Stimulated activated CD4-positive, alpha-beta T cell treated with anti-CD3 and anti-CD28 coated beads, Interleukin-2, amount 100 ng/mL, for 24 hours (primary cell): ENCODE measurements around the gene PAX8.
"Not testable (repeated sequence)": the region's sequence is repeated elsewhere in the genome, so short reads cannot be mapped to it uniquely, and the experiment has no call there.

Source experiments
- DNase-seq, 2 donors: peaks; one replicate each; pipeline ENCODE4 v3.0.0-alpha.2; 2020

PAX8 gene

GRCh38 chr2:113278742-113279139 lies at the start of gene PAX8:
Gene PAX8 (minus strand): TSS chr2:113278921. CDS start chr2:113278394, 527 bp downstream.
- no peak for DNase-seq

DNA sequence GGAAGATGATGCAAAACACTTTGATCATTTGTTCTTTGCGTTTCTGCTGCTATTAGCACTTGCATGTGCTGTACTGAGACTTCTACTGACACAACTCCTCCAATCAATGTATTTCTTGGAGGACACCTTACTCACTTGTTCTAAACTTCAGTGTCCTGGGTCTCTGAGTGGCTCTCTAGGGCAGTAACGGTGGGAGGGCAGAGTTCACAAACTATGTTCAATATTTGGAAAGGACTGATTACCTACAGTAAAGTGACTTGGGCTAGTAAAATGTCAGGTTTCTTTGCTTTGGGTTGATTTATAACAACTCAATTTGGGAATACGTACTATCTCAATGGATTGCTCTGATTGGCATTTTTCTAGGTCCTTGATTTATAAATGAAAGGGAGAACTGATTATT lies 49.3 kb upstream of the PAX8 start:
- no peak for DNase-seq

DNA sequence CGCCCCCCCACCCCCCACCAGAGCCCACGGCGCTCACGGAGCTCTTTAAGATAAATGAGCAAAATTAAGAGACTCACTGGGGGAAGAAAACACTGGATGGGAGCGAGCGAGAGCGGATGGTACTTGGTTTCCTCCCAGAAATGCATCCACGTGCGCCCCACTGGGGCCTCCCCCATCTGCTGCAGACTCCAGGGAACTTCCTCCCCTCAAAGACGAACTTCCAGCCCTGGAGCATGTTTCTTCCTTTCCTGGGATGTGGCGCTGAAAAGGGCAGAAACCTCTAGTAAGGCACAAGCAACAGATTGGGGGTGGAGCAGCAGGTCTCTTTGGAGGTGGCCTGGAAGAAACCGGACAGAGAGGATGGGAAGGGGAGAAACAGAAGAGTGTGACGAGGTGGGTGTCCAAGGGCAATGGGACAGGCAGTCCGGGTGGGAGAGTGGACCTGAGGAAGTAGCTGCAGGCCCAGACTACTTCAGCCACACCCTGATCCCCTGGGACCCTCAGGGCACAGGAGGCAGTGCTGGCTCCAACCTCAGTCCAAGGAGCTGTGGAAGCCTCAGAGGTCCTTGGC lies 46.5 kb upstream of the PAX8 start:
- DNase-seq, result not testable (repeated sequence)

- peak; percentile 41 to 66 for DNase-seq
These were observed 46.0 kb upstream of the PAX8 start for GRCh38 chr2:113324684-113325160.

DNA sequence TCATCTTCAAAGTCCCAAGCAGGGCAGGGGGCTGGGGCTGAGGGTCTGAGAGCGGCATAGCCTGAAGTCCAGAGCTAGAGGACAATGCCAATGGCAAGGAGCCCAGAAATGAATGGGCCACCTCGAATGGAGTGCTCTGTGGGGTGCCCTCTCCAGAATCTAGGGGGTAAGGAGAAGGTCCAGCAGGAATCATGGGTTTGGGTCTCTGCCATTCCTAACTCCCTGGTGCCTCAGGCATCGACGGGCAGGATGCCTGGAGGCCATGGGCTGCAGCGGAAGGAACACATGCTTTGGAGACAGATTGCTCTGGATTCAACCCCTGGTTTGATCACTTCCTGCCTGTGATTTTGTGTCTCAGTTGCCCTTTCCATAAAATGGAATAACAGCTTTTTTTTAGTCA lies 44.4 kb upstream of the PAX8 start:
- DNase-seq, result not testable (repeated sequence)

GRCh38 chr2:113320106-113320505 lies 41.4 kb upstream of the PAX8 start:
- not testable (repeated sequence) for DNase-seq

DNA sequence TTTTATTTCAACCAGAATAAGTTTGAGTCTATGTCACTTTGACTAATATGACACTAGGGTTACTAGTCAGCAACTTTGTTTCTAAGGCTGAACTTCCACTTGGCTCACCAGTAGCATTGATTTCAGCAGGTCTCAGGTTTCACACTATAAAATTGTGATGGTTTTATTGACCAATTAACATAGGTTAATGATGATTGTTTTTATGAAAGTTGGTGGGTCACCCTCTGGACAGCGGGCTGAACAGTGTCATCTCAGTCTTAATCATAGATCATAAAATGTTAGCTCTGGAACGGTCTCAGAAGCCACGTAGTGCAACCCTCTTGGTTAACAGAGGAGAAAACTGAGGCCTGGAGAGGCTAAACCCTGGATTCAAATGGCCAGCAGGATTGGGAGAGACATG lies 40.2 kb upstream of the PAX8 start:
- not testable (repeated sequence) for DNase-seq

DNA sequence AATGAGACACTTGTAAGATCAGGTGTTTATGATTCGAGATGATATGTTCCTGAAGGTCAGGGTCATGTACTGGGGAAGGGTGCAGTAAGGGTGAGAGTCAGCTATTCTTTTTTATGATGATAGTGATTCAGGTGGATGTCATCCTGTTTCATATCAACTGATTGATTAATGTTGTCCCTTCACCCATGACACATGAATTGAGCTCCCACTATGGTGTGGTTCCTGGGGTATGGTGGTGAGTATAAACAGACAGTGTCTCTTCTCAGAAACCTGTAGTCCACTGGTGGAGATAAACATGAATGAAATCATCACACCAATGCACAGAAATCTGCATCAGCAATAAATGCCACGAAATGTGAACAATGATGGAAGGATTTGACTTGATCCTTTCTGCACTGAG lies 37.4 kb upstream of the PAX8 start:
- DNase-seq, result no peak

DNA sequence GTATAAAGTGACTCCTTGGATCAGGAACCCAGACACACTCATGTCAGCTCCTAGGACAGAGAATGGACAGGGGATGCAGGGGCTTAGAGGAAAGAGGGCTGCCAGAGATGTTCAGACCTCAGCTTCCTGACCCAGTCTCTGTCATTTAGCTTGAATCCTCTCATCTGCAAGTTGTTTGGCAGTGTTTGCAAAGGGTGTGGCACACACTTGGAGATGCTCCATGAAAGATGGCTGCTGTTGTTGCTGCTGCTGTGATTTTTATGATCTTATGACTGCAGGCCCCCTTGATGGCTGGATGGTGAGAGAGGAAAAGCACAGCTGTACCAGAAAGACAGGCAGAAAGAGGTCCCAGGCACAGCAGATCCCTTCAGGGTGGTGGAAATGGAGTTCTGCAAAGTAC lies 35.9 kb upstream of the PAX8 start:
- not testable (repeated sequence) for DNase-seq

GRCh38 chr2:113314176-113314575 lies 35.5 kb upstream of the PAX8 start:
- DNase-seq, result not testable (repeated sequence)

GRCh38 chr2:113311781-113312180 lies 33.1 kb upstream of the PAX8 start:
- DNase-seq, result not testable (repeated sequence)

DNA sequence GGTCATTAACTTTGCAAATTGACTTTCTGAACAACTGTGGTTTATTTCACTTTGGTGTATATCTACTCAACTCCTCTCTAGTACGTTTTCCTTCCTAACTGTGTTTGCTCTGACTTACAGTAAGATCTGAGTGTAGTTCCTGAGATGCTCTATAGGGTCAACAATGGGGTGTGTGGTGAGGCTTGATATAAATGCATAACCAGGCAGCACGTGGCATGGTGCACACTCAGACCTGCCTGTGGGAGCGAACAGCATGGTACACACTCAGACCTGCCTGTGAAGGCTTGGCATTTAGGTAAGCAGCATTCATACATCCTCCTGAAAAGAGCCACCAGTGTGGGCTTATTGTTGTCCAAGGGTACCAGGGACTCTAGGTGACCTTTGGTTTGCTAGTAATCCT lies 32.5 kb upstream of the PAX8 start:
- not testable (repeated sequence) for DNase-seq

DNA sequence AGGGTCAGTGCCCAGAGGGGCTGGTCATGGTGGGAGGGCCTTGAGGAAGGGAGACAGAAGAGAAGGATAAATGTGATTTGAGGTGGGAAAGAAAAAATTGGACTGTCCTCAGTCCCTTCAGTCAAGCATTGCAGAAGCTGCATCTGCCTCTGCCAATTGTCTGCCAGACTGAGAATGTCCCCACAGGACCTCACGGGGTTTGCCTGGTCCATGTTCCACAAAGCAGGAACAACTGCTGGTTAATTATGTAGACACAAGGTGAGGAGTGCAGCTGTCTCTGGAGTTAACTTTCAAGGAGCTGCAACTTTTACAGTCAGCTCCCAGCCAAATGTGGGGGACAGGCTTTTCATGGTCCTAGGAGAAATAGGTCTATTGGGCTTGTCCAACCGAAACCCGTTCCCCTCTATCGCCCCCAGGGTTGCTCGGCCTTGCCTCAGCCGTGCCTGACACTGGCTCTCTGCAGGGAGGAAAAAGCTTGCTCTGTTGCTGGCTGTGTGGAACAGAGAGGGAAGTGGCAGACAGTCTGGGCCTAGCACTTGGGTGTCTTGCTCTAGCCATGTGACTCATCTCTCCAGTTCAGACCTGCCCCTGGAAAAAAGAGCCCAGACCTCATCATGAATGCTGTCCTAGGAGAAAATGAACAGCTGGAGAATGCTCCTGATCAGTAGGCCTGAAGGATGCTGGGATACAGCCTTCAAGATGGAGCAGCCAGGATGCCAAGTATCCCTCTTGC lies 31.1 kb upstream of the PAX8 start:
- DNase-seq, result no peak

DNA sequence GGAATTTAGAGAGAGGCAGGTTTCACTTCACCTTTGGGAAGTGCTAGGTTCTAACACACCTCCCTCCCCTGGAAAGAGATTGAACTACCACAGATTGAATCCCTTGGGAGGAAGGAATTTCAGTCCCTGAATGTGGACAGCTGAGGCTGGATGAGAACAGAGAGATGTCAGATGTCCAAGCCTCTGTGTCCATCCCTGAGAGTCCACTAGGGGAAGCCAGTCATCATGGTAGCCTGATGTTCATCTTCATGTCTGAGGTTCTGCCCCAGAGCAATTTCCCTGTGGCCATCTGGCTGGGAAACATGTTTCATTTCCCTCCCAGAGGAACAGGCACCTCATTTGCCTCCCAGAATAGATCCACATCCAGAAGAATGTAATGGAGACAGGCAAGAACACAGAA lies 30.1 kb upstream of the PAX8 start:
- DNase-seq, result not testable (repeated sequence)

- not testable (repeated sequence) for DNase-seq
These were observed 27.5 kb upstream of the PAX8 start for GRCh38 chr2:113306207-113306606.

- not testable (repeated sequence) for DNase-seq
These were observed 27.0 kb upstream of the PAX8 start for GRCh38 chr2:113305749-113306148.

DNA sequence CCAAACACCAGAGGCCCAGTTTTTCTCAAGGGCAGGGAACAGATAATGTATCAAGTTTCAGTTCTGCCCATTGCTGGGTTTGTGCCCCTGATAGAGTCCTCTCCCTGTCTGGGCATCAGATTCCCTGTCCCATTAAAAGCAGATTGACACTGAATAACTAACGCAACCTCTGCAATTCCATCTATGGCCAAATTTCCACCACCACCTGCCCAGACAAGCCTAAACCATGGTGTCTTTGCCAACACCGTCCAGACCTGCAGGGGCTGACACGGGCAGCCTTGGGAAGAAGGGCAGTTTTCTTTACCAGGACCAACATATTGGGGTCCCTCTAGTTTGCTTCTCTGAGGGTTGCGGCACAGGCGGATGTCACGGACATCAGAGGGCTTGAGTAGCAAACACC lies 26.4 kb upstream of the PAX8 start:
- no peak for DNase-seq

DNA sequence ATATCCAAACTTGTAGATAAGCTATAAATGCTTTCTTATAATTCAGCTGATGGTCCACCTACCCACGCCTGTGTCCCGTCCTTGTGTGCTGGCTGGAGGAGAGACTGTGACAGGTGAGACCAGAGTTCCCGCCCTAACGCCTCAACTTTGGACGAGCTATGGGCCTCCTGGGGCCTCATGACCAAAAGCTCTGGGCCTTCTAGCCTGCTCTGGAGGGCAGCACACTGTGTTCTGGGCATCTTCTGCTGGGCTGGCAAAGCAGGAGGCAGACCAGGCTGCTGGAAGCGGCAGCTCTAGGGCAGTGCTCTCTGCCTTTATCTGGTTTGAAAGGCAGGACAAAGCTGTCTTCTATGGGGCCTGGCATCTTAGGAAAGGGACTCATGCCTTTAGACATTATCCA lies 26.0 kb upstream of the PAX8 start:
- no peak for DNase-seq

GRCh38 chr2:113302216-113302980 lies 23.7 kb upstream of the PAX8 start:
- DNase-seq, result not testable (repeated sequence)

DNA sequence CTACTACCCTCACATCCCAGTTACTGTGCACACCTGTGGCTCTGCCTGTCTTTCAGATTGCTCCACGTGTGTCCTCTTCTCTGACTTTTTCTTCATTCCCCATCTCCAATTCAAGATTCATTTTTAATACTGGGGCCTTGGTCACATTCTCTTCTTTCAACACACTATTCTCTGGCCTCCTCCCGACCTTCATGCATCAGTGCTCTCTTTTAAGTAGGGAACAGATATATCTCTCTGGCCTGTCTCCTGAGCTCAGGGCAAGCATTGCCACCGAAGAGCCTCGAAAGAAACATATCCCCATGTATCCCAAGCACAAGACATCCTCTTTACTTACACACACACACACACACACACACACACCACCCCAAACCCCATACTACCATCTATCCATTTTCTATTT lies 21.6 kb upstream of the PAX8 start:
- DNase-seq, result no peak

DNA sequence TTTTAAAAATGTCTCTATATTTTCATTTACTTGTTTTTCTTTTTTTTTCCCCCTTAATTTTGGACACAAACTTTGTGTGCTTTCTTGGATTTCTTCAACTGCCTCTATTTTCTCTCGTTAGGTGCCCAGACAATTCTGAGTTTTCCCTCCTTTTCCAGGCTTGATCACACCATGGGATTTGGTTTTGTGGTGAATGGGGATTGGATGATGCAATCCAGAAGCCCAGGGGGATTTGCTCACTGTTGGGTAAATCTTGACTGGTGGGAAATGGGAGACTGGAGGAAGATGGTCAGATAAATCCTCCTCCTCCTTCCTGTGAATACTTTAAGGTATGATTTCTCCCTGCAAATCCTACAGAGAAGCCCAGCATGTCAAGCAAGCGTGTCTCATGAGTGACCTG lies 19.5 kb upstream of the PAX8 start:
- no peak for DNase-seq

- DNase-seq, result peak; percentile 46 to 67
These were observed 18.9 kb upstream of the PAX8 start for GRCh38 chr2:113297590-113297989.

- no peak for DNase-seq
These were observed 12.5 kb upstream of the PAX8 start for GRCh38 chr2:113291191-113291590.

DNA sequence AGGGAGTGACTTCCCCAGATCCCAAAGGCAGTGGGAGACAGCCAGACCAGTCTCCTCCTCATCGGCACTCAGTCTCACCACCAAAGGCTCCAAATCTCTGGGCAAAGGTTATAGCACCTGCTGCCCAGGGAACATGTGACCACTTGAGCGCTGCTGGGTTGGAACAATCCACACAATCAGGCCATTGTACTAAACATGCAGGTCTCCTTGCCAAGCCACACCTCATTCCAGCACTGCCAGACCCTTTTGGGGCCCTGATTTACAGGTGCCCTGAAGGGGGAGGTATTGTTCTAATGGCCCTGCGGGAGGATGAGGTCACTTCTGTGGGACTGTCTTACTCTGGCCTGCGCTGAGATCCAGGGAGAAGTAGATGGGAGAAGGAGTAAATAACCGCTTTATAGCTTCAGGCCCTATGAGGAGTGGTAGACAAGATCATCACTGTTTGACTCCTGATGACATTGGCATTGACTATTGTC lies 10.0 kb upstream of the PAX8 start:
- DNase-seq, result not testable (repeated sequence)
